ENCODE results near the gene NT5C3A.
"Not testable (repeated sequence)": the region's sequence is repeated elsewhere in the genome, so short reads cannot be mapped to it uniquely, and the experiment has no call there.

The NT5C3A gene

DNA sequence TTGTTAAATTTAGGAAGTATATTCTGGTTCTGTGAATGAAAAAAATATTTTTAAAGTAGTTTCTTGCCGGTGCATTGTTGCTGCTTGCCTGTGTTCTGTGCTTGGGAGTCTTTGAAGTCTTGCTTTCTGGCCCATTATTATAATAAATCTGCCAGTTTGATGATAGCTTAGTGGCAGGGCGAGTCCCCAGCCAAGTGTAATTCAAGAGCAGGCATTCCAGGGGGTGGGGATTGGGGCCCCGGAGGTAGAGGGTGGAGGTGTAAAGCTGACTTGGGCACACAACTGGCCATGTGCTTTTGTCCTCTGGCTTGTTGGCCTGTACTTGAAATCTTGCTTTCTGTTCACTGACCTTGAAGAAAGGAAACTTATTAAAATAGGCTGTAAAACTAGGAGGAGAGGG lies 90.6 kb downstream of the NT5C3A start:
- not testable (repeated sequence) for DNase-seq

DNA sequence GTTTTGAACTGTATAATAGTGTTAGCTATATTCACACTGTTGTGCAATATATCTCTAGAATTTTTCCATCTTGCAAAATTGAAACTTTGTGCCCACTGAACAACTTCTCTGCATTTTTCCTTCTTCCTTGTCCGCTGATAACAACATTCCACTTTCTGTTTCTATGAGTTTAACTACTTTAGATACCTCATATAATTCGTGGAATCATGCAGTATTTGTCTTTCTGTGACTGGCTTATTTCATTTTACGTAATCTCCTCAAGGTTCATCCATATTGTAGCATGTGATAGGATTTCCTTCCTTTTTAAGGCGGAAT lies 95.4 kb downstream of the NT5C3A start:
- DNase-seq = not testable (repeated sequence)

- DNase-seq = not testable (repeated sequence)
Measured at GRCh38 chr7:32966489-32967267, 95.9 kb downstream of the NT5C3A start.

- not testable (repeated sequence) for DNase-seq
Measured at GRCh38 chr7:32964461-32965159, 98.0 kb downstream of the NT5C3A start.
